HG02943 (cell line): ENCODE data around the gene RICTOR.

Source experiments
- ATAC-seq: cut with Tn5 transposase; IDR thresholded peaks from one replicate; pipeline ENCODE4 v1.9.1; 2021; ENCODE audit warnings: mild to moderate bottlenecking, low read depth, moderate library complexity; ENCODE audit not compliant: unreplicated experiment

Gene RICTOR

GRCh38 chr5:38953426-38954012 is 120.7 kb downstream of the RICTOR start:
- ATAC-seq: no peak

GRCh38 chr5:38948501-38948900 is 125.7 kb downstream of the RICTOR start:
- ATAC-seq: no peak

- ATAC-seq: no peak
Observed at GRCh38 chr5:38944282-38944681, 129.9 kb downstream of the RICTOR start.

GRCh38 chr5:38941912-38942311 is 132.3 kb downstream of the RICTOR start:
- no peak for ATAC-seq

GRCh38 chr5:38940230-38940858 is 133.9 kb downstream of the RICTOR start:
- no peak for ATAC-seq

GRCh38 chr5:38938973-38939372 is 135.2 kb downstream of the RICTOR start:
- ATAC-seq: no peak

- no peak for ATAC-seq
Observed at GRCh38 chr5:38938424-38938823, 135.8 kb downstream of the RICTOR start.

- no peak for ATAC-seq
Observed at GRCh38 chr5:38936269-38936668, 137.9 kb downstream of the RICTOR start.

GRCh38 chr5:38935437-38935836 is 138.8 kb downstream of the RICTOR start:
- no peak for ATAC-seq

GRCh38 chr5:38932854-38933408 is 141.3 kb downstream of the RICTOR start:
- no peak for ATAC-seq

GRCh38 chr5:38931731-38932130 is 142.5 kb downstream of the RICTOR start:
- ATAC-seq: no peak

GRCh38 chr5:38929838-38930237 is 144.4 kb downstream of the RICTOR start:
- no peak for ATAC-seq

- ATAC-seq: no peak
Observed at GRCh38 chr5:38927470-38927869, 146.7 kb downstream of the RICTOR start.

- no peak for ATAC-seq
Observed at GRCh38 chr5:38926121-38926520, 148.1 kb downstream of the RICTOR start.

- ATAC-seq: no peak
Observed at GRCh38 chr5:38925154-38925925, 148.9 kb downstream of the RICTOR start.

GRCh38 chr5:38923661-38924451 is 150.3 kb downstream of the RICTOR start:
- no peak for ATAC-seq

- no peak for ATAC-seq
Observed at GRCh38 chr5:38922199-38922598, 152.0 kb downstream of the RICTOR start.

- ATAC-seq: no peak
Observed at GRCh38 chr5:38921174-38921573, 153.0 kb downstream of the RICTOR start.

GRCh38 chr5:38916802-38917201 is 157.4 kb downstream of the RICTOR start:
- ATAC-seq: no peak

- ATAC-seq: no peak
Observed at GRCh38 chr5:38913714-38914113, 160.5 kb downstream of the RICTOR start.

- no peak for ATAC-seq
Observed at GRCh38 chr5:38911933-38912332, 162.3 kb downstream of the RICTOR start.
